Liver (tissue), 3 donors: ENCODE results near the gene SLK.

Experiments used
- EGR1 ChIP-seq, 2 donors: IDR thresholded peaks; 2 replicates each; pipeline ENCODE4 v1.6.1; 2016 to 2018; ENCODE audit warnings: antibody characterized with exemption in 2 of 2, low read depth in 2 of 2
- GABPA ChIP-seq, 2 donors: IDR thresholded peaks in 1 of 2; conservative IDR thresholded peaks in 1 of 2; 2 replicates each; pipeline ENCODE4 v1.6.1; 2016; ENCODE audit warnings: antibody characterized with exemption in 2 of 2, mild to moderate bottlenecking in 1 of 2, moderate library complexity in 1 of 2
- HNF4G ChIP-seq: IDR thresholded peaks from 2 replicates; pipeline ENCODE4 v1.6.1; 2016; ENCODE audit warnings: antibody characterized with exemption
- JUND ChIP-seq, 2 donors: IDR thresholded peaks; 2 replicates each; pipeline ENCODE4 v1.6.1; 2016; ENCODE audit warnings: antibody characterized with exemption in 2 of 2
- NR2F2 ChIP-seq: IDR thresholded peaks from 2 replicates; pipeline ENCODE4 v1.6.1; 2016; ENCODE audit warnings: antibody characterized with exemption
- RAD21 ChIP-seq, 2 donors: IDR thresholded peaks; 2 replicates each; pipeline ENCODE4 v1.6.1; 2016; ENCODE audit warnings: antibody characterized with exemption in 2 of 2, mild to moderate bottlenecking in 2 of 2
- TAF1 ChIP-seq: conservative IDR thresholded peaks from 2 replicates; pipeline ENCODE4 v1.6.1; 2016; ENCODE audit warnings: antibody characterized with exemption, mild to moderate bottlenecking
- YY1 ChIP-seq: IDR thresholded peaks from 2 replicates; pipeline ENCODE4 v1.6.1; 2016; ENCODE audit warnings: antibody characterized with exemption, mild to moderate bottlenecking
- TF ChIP-seq, protein P1 (sequence below): fragments of 150-350 bp; IDR thresholded peaks from 2 replicates; pipeline ENCODE4 v1.5.1; 2017; ENCODE audit warnings: improper control_type of control experiment, low read depth, low read length; ENCODE audit not compliant: missing input control
- TF ChIP-seq, protein P2 (sequence below): IDR thresholded peaks from 2 replicates; pipeline ENCODE4 v1.6.1; 2016; ENCODE audit warnings: antibody characterized with exemption
- TF ChIP-seq, protein P3 (sequence below): IDR thresholded peaks from 2 replicates; pipeline ENCODE4 v1.6.1; 2016; ENCODE audit warnings: antibody characterized with exemption, mild to moderate bottlenecking
- TF ChIP-seq, protein P4 (sequence below): IDR thresholded peaks from 2 replicates; pipeline ENCODE4 v1.6.1; 2016; ENCODE audit warnings: antibody characterized with exemption
- TF ChIP-seq, protein P5 (sequence below): IDR thresholded peaks from 2 replicates; pipeline ENCODE4 v1.6.1; 2016; ENCODE audit warnings: antibody characterized with exemption
- donor health status: healthy.
- donor health status: healthy.

DNA sequence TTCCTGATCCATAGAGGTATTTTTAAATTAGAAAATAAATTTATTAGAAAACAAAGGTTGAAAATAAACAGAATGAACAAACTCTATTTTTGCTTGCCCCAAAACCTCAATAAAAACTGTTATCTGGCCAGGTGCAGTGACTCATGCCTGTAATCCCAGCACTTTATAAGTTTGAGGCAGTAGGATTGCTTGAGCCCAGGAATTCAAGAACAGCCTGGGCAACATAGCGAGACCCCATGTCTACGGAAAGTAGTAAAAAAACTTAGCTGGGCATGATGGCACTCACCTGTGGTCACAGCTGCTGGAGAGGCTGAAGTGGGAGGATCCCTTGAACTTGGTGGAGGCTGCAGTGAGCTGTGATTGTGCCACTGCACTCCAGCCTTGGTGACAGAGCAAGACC, 10.3 kb downstream of the SLK start:
- TF ChIP-seq, protein P1, sequence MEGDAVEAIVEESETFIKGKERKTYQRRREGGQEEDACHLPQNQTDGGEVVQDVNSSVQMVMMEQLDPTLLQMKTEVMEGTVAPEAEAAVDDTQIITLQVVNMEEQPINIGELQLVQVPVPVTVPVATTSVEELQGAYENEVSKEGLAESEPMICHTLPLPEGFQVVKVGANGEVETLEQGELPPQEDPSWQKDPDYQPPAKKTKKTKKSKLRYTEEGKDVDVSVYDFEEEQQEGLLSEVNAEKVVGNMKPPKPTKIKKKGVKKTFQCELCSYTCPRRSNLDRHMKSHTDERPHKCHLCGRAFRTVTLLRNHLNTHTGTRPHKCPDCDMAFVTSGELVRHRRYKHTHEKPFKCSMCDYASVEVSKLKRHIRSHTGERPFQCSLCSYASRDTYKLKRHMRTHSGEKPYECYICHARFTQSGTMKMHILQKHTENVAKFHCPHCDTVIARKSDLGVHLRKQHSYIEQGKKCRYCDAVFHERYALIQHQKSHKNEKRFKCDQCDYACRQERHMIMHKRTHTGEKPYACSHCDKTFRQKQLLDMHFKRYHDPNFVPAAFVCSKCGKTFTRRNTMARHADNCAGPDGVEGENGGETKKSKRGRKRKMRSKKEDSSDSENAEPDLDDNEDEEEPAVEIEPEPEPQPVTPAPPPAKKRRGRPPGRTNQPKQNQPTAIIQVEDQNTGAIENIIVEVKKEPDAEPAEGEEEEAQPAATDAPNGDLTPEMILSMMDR: no peak
- TF ChIP-seq GABPA (IDR thresholded peaks at IDR 0.05 in 1 of 2, conservative IDR thresholded peaks at IDR 0.05 in 1 of 2) (no peak), YY1 (no peak), HNF4G (no peak), EGR1 (IDR thresholded peaks at IDR 0.05; ENCODE audit: low read depth in 2 of 2) (no peak), RAD21 (IDR thresholded peaks at IDR 0.05) (no peak), JUND (IDR thresholded peaks at IDR 0.05) (no peak), TAF1 (no peak), NR2F2 (no peak)
- TF ChIP-seq, protein P2, sequence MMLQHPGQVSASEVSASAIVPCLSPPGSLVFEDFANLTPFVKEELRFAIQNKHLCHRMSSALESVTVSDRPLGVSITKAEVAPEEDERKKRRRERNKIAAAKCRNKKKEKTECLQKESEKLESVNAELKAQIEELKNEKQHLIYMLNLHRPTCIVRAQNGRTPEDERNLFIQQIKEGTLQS: no peak
- TF ChIP-seq, protein P3, sequence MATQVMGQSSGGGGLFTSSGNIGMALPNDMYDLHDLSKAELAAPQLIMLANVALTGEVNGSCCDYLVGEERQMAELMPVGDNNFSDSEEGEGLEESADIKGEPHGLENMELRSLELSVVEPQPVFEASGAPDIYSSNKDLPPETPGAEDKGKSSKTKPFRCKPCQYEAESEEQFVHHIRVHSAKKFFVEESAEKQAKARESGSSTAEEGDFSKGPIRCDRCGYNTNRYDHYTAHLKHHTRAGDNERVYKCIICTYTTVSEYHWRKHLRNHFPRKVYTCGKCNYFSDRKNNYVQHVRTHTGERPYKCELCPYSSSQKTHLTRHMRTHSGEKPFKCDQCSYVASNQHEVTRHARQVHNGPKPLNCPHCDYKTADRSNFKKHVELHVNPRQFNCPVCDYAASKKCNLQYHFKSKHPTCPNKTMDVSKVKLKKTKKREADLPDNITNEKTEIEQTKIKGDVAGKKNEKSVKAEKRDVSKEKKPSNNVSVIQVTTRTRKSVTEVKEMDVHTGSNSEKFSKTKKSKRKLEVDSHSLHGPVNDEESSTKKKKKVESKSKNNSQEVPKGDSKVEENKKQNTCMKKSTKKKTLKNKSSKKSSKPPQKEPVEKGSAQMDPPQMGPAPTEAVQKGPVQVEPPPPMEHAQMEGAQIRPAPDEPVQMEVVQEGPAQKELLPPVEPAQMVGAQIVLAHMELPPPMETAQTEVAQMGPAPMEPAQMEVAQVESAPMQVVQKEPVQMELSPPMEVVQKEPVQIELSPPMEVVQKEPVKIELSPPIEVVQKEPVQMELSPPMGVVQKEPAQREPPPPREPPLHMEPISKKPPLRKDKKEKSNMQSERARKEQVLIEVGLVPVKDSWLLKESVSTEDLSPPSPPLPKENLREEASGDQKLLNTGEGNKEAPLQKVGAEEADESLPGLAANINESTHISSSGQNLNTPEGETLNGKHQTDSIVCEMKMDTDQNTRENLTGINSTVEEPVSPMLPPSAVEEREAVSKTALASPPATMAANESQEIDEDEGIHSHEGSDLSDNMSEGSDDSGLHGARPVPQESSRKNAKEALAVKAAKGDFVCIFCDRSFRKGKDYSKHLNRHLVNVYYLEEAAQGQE: no peak
- TF ChIP-seq, protein P4, sequence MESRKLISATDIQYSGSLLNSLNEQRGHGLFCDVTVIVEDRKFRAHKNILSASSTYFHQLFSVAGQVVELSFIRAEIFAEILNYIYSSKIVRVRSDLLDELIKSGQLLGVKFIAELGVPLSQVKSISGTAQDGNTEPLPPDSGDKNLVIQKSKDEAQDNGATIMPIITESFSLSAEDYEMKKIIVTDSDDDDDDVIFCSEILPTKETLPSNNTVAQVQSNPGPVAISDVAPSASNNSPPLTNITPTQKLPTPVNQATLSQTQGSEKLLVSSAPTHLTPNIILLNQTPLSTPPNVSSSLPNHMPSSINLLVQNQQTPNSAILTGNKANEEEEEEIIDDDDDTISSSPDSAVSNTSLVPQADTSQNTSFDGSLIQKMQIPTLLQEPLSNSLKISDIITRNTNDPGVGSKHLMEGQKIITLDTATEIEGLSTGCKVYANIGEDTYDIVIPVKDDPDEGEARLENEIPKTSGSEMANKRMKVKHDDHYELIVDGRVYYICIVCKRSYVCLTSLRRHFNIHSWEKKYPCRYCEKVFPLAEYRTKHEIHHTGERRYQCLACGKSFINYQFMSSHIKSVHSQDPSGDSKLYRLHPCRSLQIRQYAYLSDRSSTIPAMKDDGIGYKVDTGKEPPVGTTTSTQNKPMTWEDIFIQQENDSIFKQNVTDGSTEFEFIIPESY: no peak
- TF ChIP-seq, protein P5, sequence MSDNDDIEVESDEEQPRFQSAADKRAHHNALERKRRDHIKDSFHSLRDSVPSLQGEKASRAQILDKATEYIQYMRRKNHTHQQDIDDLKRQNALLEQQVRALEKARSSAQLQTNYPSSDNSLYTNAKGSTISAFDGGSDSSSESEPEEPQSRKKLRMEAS: no peak
